WERI-Rb-1 (cell line): ENCODE data around the gene ANKRD24.
"Not testable (repeated sequence)": the region's sequence is repeated elsewhere in the genome, so short reads cannot be mapped to it uniquely, and the experiment has no call there.

Source experiments
- DNase-seq: peaks from one replicate; pipeline ENCODE4 v3.0.0-alpha.2; 2020
- H3K27ac ChIP-seq: fragments of 250-450 bp; sonication (Bioruptor Pico); 2 replicates; pipeline ENCODE4 v1.5.1; 2020; ENCODE audit warnings: mild to moderate bottlenecking, moderate library complexity
- H3K27me3 ChIP-seq: fragments of 250-450 bp; sonication (Bioruptor Pico); 2 replicates; pipeline ENCODE4 v1.5.1; 2021; ENCODE audit warnings: mild to moderate bottlenecking, low read depth, moderate library complexity; ENCODE audit not compliant: insufficient read depth, severe bottlenecking
- H3K36me3 ChIP-seq: fragments of 250-450 bp; sonication (Bioruptor Pico); 2 replicates; pipeline ENCODE4 v1.5.1; 2020; ENCODE audit warnings: mild to moderate bottlenecking, moderate library complexity
- H3K4me3 ChIP-seq: 2 replicates; pipeline ENCODE4 v1.5.1; 2011; ENCODE audit warnings: low read depth, mild to moderate bottlenecking, control low read depth, low read length
- H3K9me3 ChIP-seq: fragments of 250-450 bp; sonication (Bioruptor Pico); 2 replicates; pipeline ENCODE4 v1.5.1; 2021; ENCODE audit warnings: mild to moderate bottlenecking, moderate library complexity; ENCODE audit not compliant: severe bottlenecking
- CTCF ChIP-seq: IDR thresholded peaks from 2 replicates; pipeline ENCODE4 v1.5.1; 2011; ENCODE audit warnings: low read depth, mild to moderate bottlenecking, control low read depth, inconsistent platforms, low read length

The ANKRD24 gene

GRCh38 chr19:4220188-4220587, 37.7 kb downstream of the ANKRD24 start:
- H3K27ac ChIP-seq = no peak overlapping the region
- no peak for DNase-seq
- TF ChIP-seq CTCF = no peak
- H3K9me3 ChIP-seq = peaks cover 3% of the 10 kb centered on the region
- no peaks in the 10 kb centered on the region for H3K36me3 ChIP-seq
- H3K4me3 ChIP-seq = no peak overlapping the region
- no peaks in the 10 kb centered on the region for H3K27me3 ChIP-seq

DNA sequence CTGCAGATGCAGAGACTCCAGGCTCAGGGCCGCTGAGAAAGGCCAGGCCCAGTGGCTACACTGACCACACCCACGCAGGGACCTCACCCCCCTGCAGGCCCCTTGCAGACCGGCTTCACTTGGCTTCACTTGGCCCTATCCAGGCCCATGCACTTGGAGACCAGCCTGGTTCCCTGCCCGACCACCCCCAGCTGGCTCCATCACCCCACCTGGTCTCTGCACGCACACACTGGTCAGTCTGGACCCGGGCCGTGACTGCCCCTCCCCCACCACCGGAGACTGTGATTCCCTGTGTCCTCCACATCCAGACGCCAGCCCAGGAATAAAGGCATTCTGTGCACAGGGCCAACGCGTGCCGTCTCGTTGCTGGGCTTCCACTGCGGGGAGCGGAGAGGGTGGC, 42.0 kb downstream of the ANKRD24 start:
- H3K9me3 ChIP-seq = no peaks in the 10 kb centered on the region
- no peak for TF ChIP-seq CTCF
- H3K4me3 ChIP-seq = no peak overlapping the region
- H3K27ac ChIP-seq = no peak overlapping the region
- no peak for DNase-seq
- H3K27me3 ChIP-seq = no peaks in the 10 kb centered on the region
- no peaks in the 10 kb centered on the region for H3K36me3 ChIP-seq

- no peak for DNase-seq
- TF ChIP-seq CTCF = no peak
- H3K4me3 ChIP-seq = no peak overlapping the region
- no peaks in the 10 kb centered on the region for H3K9me3 ChIP-seq
- H3K27ac ChIP-seq = no peak overlapping the region
- H3K27me3 ChIP-seq = no peaks in the 10 kb centered on the region
- H3K36me3 ChIP-seq = no peaks in the 10 kb centered on the region
Measured at GRCh38 chr19:4225885-4226284, 43.4 kb downstream of the ANKRD24 start.

DNA sequence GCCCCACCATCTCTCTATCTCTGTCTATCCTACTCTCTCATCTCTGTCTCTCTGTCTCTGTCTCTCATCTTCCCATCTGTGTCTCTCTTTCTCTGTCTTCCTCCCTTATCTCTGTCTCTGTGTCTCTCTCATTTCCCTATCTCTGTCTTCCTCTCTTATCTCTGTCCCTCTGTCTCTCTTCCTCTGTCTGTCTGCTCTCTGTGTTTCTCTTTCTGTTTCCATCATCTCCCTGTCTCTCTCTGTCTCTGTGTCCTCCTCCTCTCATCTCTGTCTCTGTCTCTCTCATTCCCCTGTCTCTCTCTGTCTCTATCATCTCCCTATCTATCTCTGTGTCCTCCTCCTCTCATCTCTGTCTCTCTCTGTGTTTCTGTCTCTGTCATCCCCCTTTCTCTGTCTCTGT, 45.3 kb downstream of the ANKRD24 start:
- no peaks in the 10 kb centered on the region for H3K36me3 ChIP-seq
- no peak overlapping the region for H3K4me3 ChIP-seq
- no peak overlapping the region for H3K27ac ChIP-seq
- DNase-seq = no peak
- H3K9me3 ChIP-seq = no peaks in the 10 kb centered on the region
- TF ChIP-seq CTCF = no peak
- no peaks in the 10 kb centered on the region for H3K27me3 ChIP-seq

DNA sequence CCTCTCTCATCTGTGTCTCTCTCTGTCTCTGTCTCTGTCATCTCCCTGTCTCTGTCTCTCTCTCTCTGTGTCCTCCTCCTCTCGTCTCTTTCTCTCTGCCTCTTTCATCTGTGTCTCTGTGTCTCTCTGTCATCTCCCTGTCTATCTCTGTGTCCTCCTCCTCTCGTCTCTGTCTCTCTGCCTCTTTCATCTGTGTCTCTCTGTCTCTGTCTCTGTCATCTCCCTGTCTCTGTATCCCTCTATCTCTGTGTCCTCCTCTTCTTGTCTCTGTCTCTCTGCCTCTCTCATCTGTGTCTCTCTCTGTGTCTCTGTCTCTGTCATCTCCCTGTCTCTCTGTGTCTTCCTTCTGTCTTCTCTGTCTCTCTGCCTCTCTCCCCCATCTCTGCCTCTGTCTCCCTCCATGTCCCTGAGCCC, 46.3 kb downstream of the ANKRD24 start:
- Histone ChIP-seq H3K9me3 (no peaks in the 10 kb centered on the region), H3K36me3 (no peaks in the 10 kb centered on the region), H3K4me3 (no peak overlapping the region), H3K27ac (no peak overlapping the region), H3K27me3 (no peaks in the 10 kb centered on the region)
- TF ChIP-seq CTCF = no peak
- DNase-seq = no peak

DNA sequence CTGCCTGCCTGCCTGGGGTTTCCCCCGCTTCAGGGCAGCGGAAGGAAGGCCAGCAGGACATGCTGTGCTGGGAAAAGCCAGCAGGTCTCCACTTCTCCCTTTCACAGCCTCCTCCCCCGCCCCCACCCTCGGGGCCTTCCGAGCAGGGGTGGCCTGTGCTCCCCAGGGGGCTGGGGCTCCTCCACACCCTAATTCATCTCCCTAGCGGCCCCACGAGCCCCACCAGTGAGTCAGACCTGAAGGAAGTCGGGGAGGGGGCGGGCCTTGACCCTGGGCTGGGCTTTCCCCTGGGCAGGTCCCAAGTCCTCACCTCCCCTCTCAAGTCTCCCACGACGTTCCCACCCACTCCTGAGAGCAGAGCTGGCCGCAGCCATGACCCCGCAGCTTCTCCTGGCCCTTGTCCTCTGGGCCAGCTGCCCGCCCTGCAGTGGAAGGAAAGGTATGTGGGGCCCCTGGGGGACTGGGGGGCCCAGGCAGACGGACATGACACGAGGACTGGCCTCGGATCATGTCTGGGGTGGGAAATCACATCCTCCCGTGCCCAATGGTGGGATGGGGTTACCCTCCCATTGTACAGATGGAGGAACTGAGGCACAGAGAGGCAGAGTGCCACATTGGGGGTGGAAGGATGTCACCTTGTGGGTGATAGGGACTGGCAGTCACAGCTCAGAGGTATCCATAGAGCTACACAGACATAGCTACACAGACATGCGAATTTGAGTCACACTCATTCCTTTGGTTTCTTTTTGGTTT, 46.9 kb downstream of the ANKRD24 start, which contains the start of gene EBI3:
Gene EBI3 (plus strand): TSS at position 345 of the 753 bp plus-strand sequence. CDS start 28 bp downstream, at position 373.
- no peak within 1 kb of the TSS for H3K4me3 ChIP-seq
- H3K27ac ChIP-seq = no peak within 1 kb of the TSS
- H3K36me3 ChIP-seq = no peaks in the 10 kb centered on the region
- no peaks in the 10 kb centered on the region for H3K9me3 ChIP-seq
- peak; percentile 37 for DNase-seq
- TF ChIP-seq CTCF = no peak
- no peaks in the 10 kb centered on the region for H3K27me3 ChIP-seq

- not testable (repeated sequence) for H3K27ac ChIP-seq, H3K9me3 ChIP-seq, H3K36me3 ChIP-seq, DNase-seq, H3K4me3 ChIP-seq, H3K27me3 ChIP-seq
Measured at GRCh38 chr19:4230237-4230636, 47.7 kb downstream of the ANKRD24 start.

DNA sequence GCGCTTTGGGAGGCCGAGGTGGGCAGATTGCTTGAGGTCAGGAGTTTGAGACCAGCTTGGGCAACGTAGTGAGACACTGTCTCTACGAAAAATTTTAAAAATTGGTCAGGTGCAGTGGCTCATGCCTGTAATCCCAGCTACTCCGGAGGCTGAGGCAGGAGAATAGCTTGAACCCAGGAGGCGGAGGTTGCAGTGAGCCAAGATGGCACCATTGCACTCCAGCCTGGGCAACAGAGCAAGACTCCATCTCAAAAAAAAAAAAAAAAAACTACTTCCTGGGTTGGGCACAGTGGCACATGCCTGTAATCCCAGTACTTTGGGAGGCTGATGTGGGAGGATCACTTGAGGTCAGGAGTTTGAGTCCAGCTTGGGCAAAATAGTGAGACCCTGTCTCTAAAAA, 49.0 kb downstream of the ANKRD24 start:
- not testable (repeated sequence) for DNase-seq, H3K27me3 ChIP-seq, H3K27ac ChIP-seq, H3K36me3 ChIP-seq, H3K4me3 ChIP-seq, H3K9me3 ChIP-seq
